Transverse colon (tissue), 4 donors: ENCODE results near the gene RAB20. TPM values are rescaled to one million over a fixed set of nuclear protein-coding genes. Genes with fewer than 3 reads are reported as not detected.

Experiments used
- DNase-seq: peaks from one replicate; pipeline ENCODE4 v3.0.0-alpha.2; 2019
- H3K27ac ChIP-seq, 4 donors: fragments of 200-600 bp; sonication (generic); 2 replicates each; pipeline ENCODE4 v1.5.1; 2016 to 2018; ENCODE audit warnings: inconsistent platforms in 4 of 4
- H3K27me3 ChIP-seq: fragments of 200-600 bp; sonication (generic); 2 replicates; pipeline ENCODE4 v1.5.1; 2017; ENCODE audit warnings: inconsistent platforms
- H3K36me3 ChIP-seq, 4 donors: fragments of 200-600 bp; sonication (generic); 2 replicates each; pipeline ENCODE4 v1.5.1; 2017 to 2019; ENCODE audit warnings: inconsistent platforms in 4 of 4
- H3K4me1 ChIP-seq, 4 donors: fragments of 200-600 bp; sonication (generic); 2 replicates each; pipeline ENCODE4 v1.5.1; 2017 to 2020; ENCODE audit warnings: inconsistent platforms in 4 of 4
- H3K4me3 ChIP-seq, 4 donors: fragments of 200-600 bp; sonication (generic); 1 replicate in 1 of 4; 2 replicates in 3 of 4; pipeline versions ENCODE4 v1.5.1 to v1.6.1; 2017 to 2019; ENCODE audit warnings: inconsistent platforms in 4 of 4
- H3K9me3 ChIP-seq, 2 donors: fragments of 200-600 bp; sonication (generic); 2 replicates each; pipeline ENCODE4 v1.5.1; 2017 to 2019; ENCODE audit warnings: inconsistent platforms in 2 of 2
- CTCF ChIP-seq, 5 experiments: fragments of 200-600 bp in 3 of 5; fragments of 450-650 bp in 2 of 5; sonication (generic) in 3 of 5; IDR thresholded peaks; 1 replicate in 2 of 5; 2 replicates in 3 of 5; pipeline ENCODE4 v1.5.1; 2016 to 2017; ENCODE audit warnings: antibody characterized with exemption in 5 of 5, inconsistent platforms in 3 of 5, mild to moderate bottlenecking in 2 of 5, moderate library complexity in 1 of 5
- EP300 ChIP-seq: sonication (generic); formaldehyde crosslinking; IDR thresholded peaks from one replicate; pipeline ENCODE4 v1.6.1; 2017; ENCODE audit warnings: antibody characterized with exemption, low read depth
- POLR2A ChIP-seq: fragments of 450-650 bp; IDR thresholded peaks from one replicate; pipeline ENCODE4 v1.6.1; 2016; ENCODE audit warnings: antibody characterized with exemption, mild to moderate bottlenecking, moderate library complexity
- POLR2AphosphoS5 ChIP-seq, 3 donors: sonication (generic); formaldehyde crosslinking; IDR thresholded peaks; one replicate each; pipeline ENCODE4 v1.6.1; 2016; ENCODE audit warnings: antibody characterized with exemption in 3 of 3
- WGBS, 2 donors: methylation state at CpG; one replicate each; pipeline ENCODE4 v1.1.5; 2018; ENCODE audit warnings: low coverage in 1 of 2; 5-methylcytosine and 5-hydroxymethylcytosine counted together
- in situ Hi-C, 4 donors: fragments of 200-750 bp; cut with MboI; loops; one replicate each; pipeline versions ENCODE4 v1.15.0 to v1.15.1; 2017; ENCODE audit warnings: low sequenced_read_pairs in 3 of 4, low pct_ligation_motif_present in 1 of 4, low pct_unique_long_range_greater_than_20kb in 1 of 4
- intact Hi-C: fragments of 100-400 bp; cut with DNase I; formaldehyde crosslinking; loops from one replicate; pipeline ENCODE4 v1.15.1; 2023; ENCODE audit warnings: low total_unique reads
- total RNA-seq, 4 donors: library from RNA; depleted of rRNA; stranded (reverse); fragments of >200 nt; gene quantifications; one replicate each; pipeline ENCODE4 v1.1.0, GENCODE V29; 2016

Gene RAB20
- total RNA-seq, 4 donors from 2014 or later: 12.5 to 66.2 (median 54.1) TPM

GRCh38 chr13:110523838-110524540 lies 37.5 kb downstream of the RAB20 start:
- Histone ChIP-seq H3K27me3 (no peaks in the 10 kb centered on the region), H3K27ac (peak overlapping the region; percentile 77 to 88 (median 84)), H3K4me1 (peaks cover 47 to 87% (median 70%) of the 10 kb centered on the region in 4 donors), H3K4me3 (no peak overlapping the region), H3K36me3 (no peaks in the 10 kb centered on the region), H3K9me3 (no peaks in the 10 kb centered on the region)
- in situ Hi-C loops: no loop called here
- WGBS, 2 donors: 37 to 81% methylated on average over 2 to 17 of the region's 17 CpGs
- intact Hi-C loops: no loop called here
- TF ChIP-seq EP300: no peak
- no peak for TF ChIP-seq POLR2AphosphoS5 (IDR thresholded peaks at IDR 0.05)
- no peak for TF ChIP-seq CTCF (IDR thresholded peaks at IDR 0.05)
- no peak for TF ChIP-seq POLR2A
- DNase-seq: no peak

GRCh38 chr13:110523180-110523579 lies 38.3 kb downstream of the RAB20 start:
- Histone ChIP-seq H3K4me3 (no peak overlapping the region), H3K4me1 (peaks cover 47 to 88% (median 75%) of the 10 kb centered on the region in 4 donors), H3K27ac (peak overlapping the region in 1 of 4 donors; percentile 77), H3K36me3 (no peaks in the 10 kb centered on the region), H3K9me3 (no peaks in the 10 kb centered on the region), H3K27me3 (no peaks in the 10 kb centered on the region)
- intact Hi-C loops (no loop called here), in situ Hi-C loops (no loop called here)
- WGBS, 2 donors: 78 to 86% methylated on average over 4 to 9 of the region's 9 CpGs
- DNase-seq: no peak
- TF ChIP-seq CTCF (IDR thresholded peaks at IDR 0.05): no peak
- TF ChIP-seq EP300: no peak
- TF ChIP-seq POLR2AphosphoS5 (IDR thresholded peaks at IDR 0.05): no peak
- TF ChIP-seq POLR2A: no peak

GRCh38 chr13:110522721-110523120 lies 38.8 kb downstream of the RAB20 start:
- Histone ChIP-seq H3K27me3 (no peaks in the 10 kb centered on the region), H3K4me1 (peaks cover 47 to 88% (median 75%) of the 10 kb centered on the region in 4 donors), H3K4me3 (no peak overlapping the region), H3K27ac (peak overlapping the region in 3 of 4 donors; percentile 76 to 82 (median 77)), H3K36me3 (no peaks in the 10 kb centered on the region), H3K9me3 (no peaks in the 10 kb centered on the region)
- DNase-seq: no peak
- 84 to 93% methylated on average over 3 to 5 of the region's 5 CpGs for WGBS, 2 donors
- TF ChIP-seq CTCF (IDR thresholded peaks at IDR 0.05) (no peak), EP300 (no peak), POLR2AphosphoS5 (IDR thresholded peaks at IDR 0.05) (no peak)
- in situ Hi-C loops (no loop called here), intact Hi-C loops (no loop called here)

GRCh38 chr13:110521946-110522345 lies 39.6 kb downstream of the RAB20 start:
- TF ChIP-seq POLR2A: no peak
- TF ChIP-seq EP300: no peak
- no peak for TF ChIP-seq CTCF (IDR thresholded peaks at IDR 0.05)
- TF ChIP-seq POLR2AphosphoS5 (IDR thresholded peaks at IDR 0.05): no peak
- Histone ChIP-seq H3K27me3 (no peaks in the 10 kb centered on the region), H3K36me3 (no peaks in the 10 kb centered on the region), H3K9me3 (no peaks in the 10 kb centered on the region), H3K27ac (peak overlapping the region; percentile 70 to 82 (median 76)), H3K4me3 (no peak overlapping the region), H3K4me1 (peaks cover 43 to 88% (median 68%) of the 10 kb centered on the region in 4 donors)
- WGBS, 2 donors: 73 to 97% methylated on average over 3 to 7 of the region's 7 CpGs
- in situ Hi-C loops (no loop called here), intact Hi-C loops (no loop called here)
- no peak for DNase-seq
